PC-3 (cell line): Measurements from ENCODE around the gene FLT1. TPM values are rescaled to one million over a fixed set of nuclear protein-coding genes. Genes with fewer than 3 reads are reported as not detected.

Experiments used
- ATAC-seq: fragments of 200-7000 bp; cut with Tn5 transposase; 2 replicates; pipeline ENCODE4 v1.9.1; 2020; ENCODE audit warnings: mild to moderate bottlenecking, moderate library complexity
- BruUV-seq: library from RNA; stranded (reverse); fragments of 400-500 nt; replicated peaks from 2 replicates; lab custom pipeline; 2021; lab: Mats Ljungman, UMichigan
- CTCF ChIA-PET: fragments of 300-600 bp; sonication (Branson Sonifier 250); formaldehyde crosslinking; loops from one replicate; lab custom pipeline; 2022; ENCODE audit warnings: antibody characterized with exemption; lab: Charles Lee
- POLR2A ChIA-PET: fragments of 300-600 bp; sonication (Branson Sonifier 250); formaldehyde crosslinking; loops from one replicate; lab custom pipeline; 2022; ENCODE audit warnings: antibody characterized with exemption; ENCODE audit not compliant: unreplicated experiment; lab: Charles Lee
- DNase-seq: peaks from one replicate; pipeline ENCODE4 v3.0.0-alpha.2; 2015
- H2AFZ ChIP-seq: fragments of 300-600 bp; sonication (generic); 2 replicates; pipeline ENCODE4 v1.6.0; 2016; ENCODE audit warnings: antibody characterized with exemption, low read length
- H3F3A ChIP-seq: fragments of 300-600 bp; sonication (generic); one replicate; pipeline ENCODE4 v1.6.0; 2017; ENCODE audit warnings: antibody characterized with exemption, low read length, control low read depth, mild to moderate bottlenecking; ENCODE audit not compliant: unreplicated experiment
- H3K27ac ChIP-seq: fragments of 300-600 bp; sonication (generic); 2 replicates; pipeline ENCODE4 v1.5.1; 2016; ENCODE audit warnings: mild to moderate bottlenecking, low read length
- H3K27me3 ChIP-seq: fragments of 300-600 bp; sonication (generic); 2 replicates; pipeline ENCODE4 v1.6.1; 2016; ENCODE audit warnings: low read length, mixed read lengths
- H3K36me3 ChIP-seq: fragments of 300-600 bp; sonication (generic); 2 replicates; pipeline ENCODE4 v1.6.1; 2016; ENCODE audit warnings: low read depth, mixed run types, low read length, mixed read lengths
- H3K4me1 ChIP-seq: fragments of 300-600 bp; sonication (generic); 2 replicates; pipeline ENCODE4 v1.5.1; 2016; ENCODE audit warnings: low read length; ENCODE audit not compliant: insufficient read depth
- H3K4me2 ChIP-seq: fragments of 300-600 bp; sonication (generic); 2 replicates; pipeline ENCODE4 v1.6.0; 2016; ENCODE audit warnings: low read length
- H3K4me3 ChIP-seq: fragments of 300-600 bp; sonication (generic); 2 replicates; pipeline ENCODE4 v1.5.1; 2016; ENCODE audit warnings: mild to moderate bottlenecking, low read length, mixed read lengths
- H3K79me2 ChIP-seq: fragments of 300-600 bp; sonication (generic); 2 replicates; pipeline ENCODE4 v1.6.1; 2017; ENCODE audit warnings: low read length, mixed read lengths
- H3K9ac ChIP-seq: fragments of 300-600 bp; sonication (generic); 2 replicates; pipeline ENCODE4 v1.6.0; 2016; ENCODE audit warnings: mild to moderate bottlenecking, low read length
- H3K9me2 ChIP-seq: fragments of 300-600 bp; sonication (generic); replicated peaks from 2 replicates; pipeline ENCODE4 v1.6.1; 2016; ENCODE audit warnings: mixed run types, low read length, mixed read lengths
- H3K9me3 ChIP-seq: fragments of 300-600 bp; sonication (generic); 2 replicates; pipeline ENCODE4 v1.6.1; 2016; ENCODE audit warnings: low read length, mixed read lengths
- H4K20me1 ChIP-seq: fragments of 300-600 bp; sonication (generic); 2 replicates; pipeline ENCODE4 v1.6.1; 2016; ENCODE audit warnings: low read length, mixed read lengths
- CTCF ChIP-seq: fragments of 300-600 bp; sonication (generic); conservative IDR thresholded peaks from 2 replicates; pipeline ENCODE4 v1.5.1; 2017; ENCODE audit warnings: antibody characterized with exemption, low read depth, mild to moderate bottlenecking, low read length
- EZH2 ChIP-seq: fragments of 300-600 bp; sonication (generic); IDR thresholded peaks from one replicate; pipeline ENCODE4 v1.6.1; 2017; ENCODE audit warnings: antibody characterized with exemption, mild to moderate bottlenecking, low read length; ENCODE audit not compliant: unreplicated experiment
- EZH2phosphoT487 ChIP-seq: fragments of 300-600 bp; sonication (generic); IDR thresholded peaks from 2 replicates; pipeline ENCODE4 v1.6.1; 2018; ENCODE audit warnings: mild to moderate bottlenecking, antibody characterized with exemption, low read length, borderline replicate concordance
- intact Hi-C: fragments of 100-400 bp; cut with micrococcal nuclease; formaldehyde crosslinking; loops from 2 replicates; pipeline ENCODE4 v1.9.0; 2023
- total RNA-seq: library from RNA; depleted of rRNA; stranded (reverse); fragments of >200 nt; gene quantifications from 2 replicates; pipeline ENCODE4 v1.2.3, GENCODE V29; 2014

The FLT1 gene
- total RNA-seq, 1 experiment from 2014 or later: 1.2 TPM

- CTCF ChIA-PET: no interaction called here
- H3F3A ChIP-seq: no peaks in the 10 kb centered on the region
- H3K4me1 ChIP-seq: no peaks in the 10 kb centered on the region
- H3K4me2 ChIP-seq: no peak overlapping the region
- peaks cover 7% of the 10 kb centered on the region; the same call in 1 of the 2 replicates for H3K36me3 ChIP-seq
- intact Hi-C loops: no loop called here
- H2AFZ ChIP-seq: no peak overlapping the region
- no peak overlapping the region for H3K4me3 ChIP-seq
- H3K9me2 ChIP-seq: no peaks in the 10 kb centered on the region
- ATAC-seq (no peak), DNase-seq (no peak)
- no peaks in the 10 kb centered on the region for H4K20me1 ChIP-seq
- H3K27ac ChIP-seq: no peak overlapping the region
- H3K9me3 ChIP-seq: no peaks in the 10 kb centered on the region
- no peak overlapping the region for H3K9ac ChIP-seq
- POLR2A ChIA-PET: no interaction called here
- no TSS peak for BruUV-seq
- TF ChIP-seq CTCF (no peak), EZH2 (no peak), EZH2phosphoT487 (no peak)
- no peaks in the 10 kb centered on the region for H3K27me3 ChIP-seq
- H3K79me2 ChIP-seq: no peaks in the 10 kb centered on the region
Measured at GRCh38 chr13:28258417-28258816, 236.5 kb downstream of the FLT1 start.

GRCh38 chr13:28257305-28257704 is 237.6 kb downstream of the FLT1 start:
- no peaks in the 10 kb centered on the region for H3K4me1 ChIP-seq
- no peaks in the 10 kb centered on the region for H3K27me3 ChIP-seq
- intact Hi-C loops: no loop called here
- H3K4me3 ChIP-seq: no peak overlapping the region
- ChIA-PET POLR2A (no interaction called here), CTCF (no interaction called here)
- DNase-seq: no peak
- TF ChIP-seq EZH2phosphoT487 (no peak), CTCF (no peak), EZH2 (no peak)
- H4K20me1 ChIP-seq: no peaks in the 10 kb centered on the region
- no peaks in the 10 kb centered on the region for H3F3A ChIP-seq
- no peaks in the 10 kb centered on the region for H3K9me2 ChIP-seq
- ATAC-seq: no peak
- no peak overlapping the region for H3K9ac ChIP-seq
- no peak overlapping the region for H3K27ac ChIP-seq
- no TSS peak for BruUV-seq
- H3K79me2 ChIP-seq: no peaks in the 10 kb centered on the region
- no peaks in the 10 kb centered on the region for H3K9me3 ChIP-seq
- no peak overlapping the region for H3K4me2 ChIP-seq
- no peak overlapping the region for H2AFZ ChIP-seq
- H3K36me3 ChIP-seq: peaks cover 7% of the 10 kb centered on the region; the same call in 1 of the 2 replicates

GRCh38 chr13:28252547-28252946 is 242.4 kb downstream of the FLT1 start:
- TF ChIP-seq EZH2phosphoT487: no peak
- TF ChIP-seq CTCF: no peak
- no peak for TF ChIP-seq EZH2
- Histone ChIP-seq H3K4me1 (no peaks in the 10 kb centered on the region), H3K4me2 (no peak overlapping the region), H3K9ac (no peak overlapping the region), H3K9me2 (no peaks in the 10 kb centered on the region), H3K9me3 (no peaks in the 10 kb centered on the region), H4K20me1 (no peaks in the 10 kb centered on the region), H3K79me2 (no peaks in the 10 kb centered on the region; the same call in 1 of the 2 replicates), H3K27ac (no peak overlapping the region), H3F3A (no peaks in the 10 kb centered on the region), H2AFZ (no peak overlapping the region), H3K36me3 (peaks cover 5% of the 10 kb centered on the region; the same call in 1 of the 2 replicates), H3K27me3 (no peaks in the 10 kb centered on the region), H3K4me3 (no peak overlapping the region)
- intact Hi-C loops: no loop called here
- BruUV-seq: no TSS peak
- ChIA-PET POLR2A (no interaction called here), CTCF (no interaction called here)
- DNase-seq: no peak
- no peak for ATAC-seq
